H1 (cell line): ENCODE data around the gene SRM. TPM values are rescaled to one million over a fixed set of nuclear protein-coding genes. Genes with fewer than 3 reads are reported as not detected.

Experiments used
- CTBP2 ChIP-seq: IDR thresholded peaks from 2 replicates; pipeline ENCODE4 v1.7.0; 2011; ENCODE audit warnings: borderline replicate concordance, mild to moderate bottlenecking, moderate library complexity, mixed read lengths, low read length; ENCODE audit not compliant: insufficient read depth, insufficient read length
- EGR1 ChIP-seq: IDR thresholded peaks from 2 replicates; pipeline ENCODE4 v1.6.1; 2011; ENCODE audit warnings: low read depth, low read length, borderline replicate concordance
- EZH2 ChIP-seq: fragments of 200-600 bp; sonication (generic); IDR thresholded peaks from 2 replicates; pipeline ENCODE4 v1.7.1; 2012; ENCODE audit warnings: low read depth, mild to moderate bottlenecking, moderate library complexity, low read length, inconsistent platforms; ENCODE audit not compliant: severe bottlenecking
- KDM1A ChIP-seq: fragments of 200-600, 300-600 bp; sonication (generic); IDR thresholded peaks from 2 replicates; pipeline ENCODE4 v1.7.1; 2016; ENCODE audit warnings: mild to moderate bottlenecking, low read length, borderline replicate concordance
- KDM4A ChIP-seq: IDR thresholded peaks from one replicate; pipeline ENCODE4 v1.7.1; 2012; ENCODE audit warnings: low read depth, mild to moderate bottlenecking, moderate library complexity, low read length, inconsistent platforms; ENCODE audit not compliant: severe bottlenecking
- PHF8 ChIP-seq: fragments of 200-600 bp; sonication (generic); conservative IDR thresholded peaks from 2 replicates; pipeline ENCODE4 v1.7.1; 2012; ENCODE audit warnings: low read depth, mild to moderate bottlenecking, inconsistent platforms, low read length, moderate library complexity
- RBBP5 ChIP-seq: IDR thresholded peaks from 2 replicates; pipeline ENCODE4 v1.7.1; 2012; ENCODE audit warnings: low read depth, mild to moderate bottlenecking, inconsistent platforms, low read length, moderate library complexity, borderline replicate concordance
- RFX5 ChIP-seq: IDR thresholded peaks from 2 replicates; pipeline ENCODE4 v1.6.1; 2011; ENCODE audit warnings: low read depth, low read length, improper control_type of control experiment, borderline replicate concordance
- RNF2 ChIP-seq: fragments of 200-900, 300-1000 bp; sonication (generic); IDR thresholded peaks from 2 replicates; pipeline ENCODE4 v1.7.1; 2016; ENCODE audit warnings: borderline replicate concordance, low read depth, mild to moderate bottlenecking, antibody characterized with exemption, low read length; ENCODE audit not compliant: poor library complexity, severe bottlenecking; ENCODE audit errors: missing control alignments
- RXRA ChIP-seq: IDR thresholded peaks from 2 replicates; pipeline ENCODE4 v1.6.1; 2011; ENCODE audit warnings: low read depth, mild to moderate bottlenecking, low read length, moderate library complexity; ENCODE audit not compliant: insufficient read depth
- SIRT6 ChIP-seq: IDR thresholded peaks from one replicate; pipeline ENCODE4 v1.7.1; 2012; ENCODE audit warnings: low read length, inconsistent platforms
- SIX5 ChIP-seq: IDR thresholded peaks from 2 replicates; pipeline ENCODE4 v1.6.1; 2011; ENCODE audit warnings: mild to moderate bottlenecking, low read depth, low read length
- SP1 ChIP-seq: IDR thresholded peaks from 2 replicates; pipeline ENCODE4 v1.6.1; 2011; ENCODE audit warnings: low read depth, low read length
- YY1 ChIP-seq: IDR thresholded peaks from 2 replicates; pipeline ENCODE4 v1.6.1; 2011; ENCODE audit warnings: low read depth, mild to moderate bottlenecking, low read length
- polyA plus RNA-seq, 7 experiments: library from polyadenylated mRNA; depleted of rRNA in 3 of 7; stranded (reverse) in 5 of 7; unstranded in 2 of 7; fragments of >200 nt in 5 of 7; fragments of 200-250 nt in 2 of 7; gene quantifications; 1 replicate in 5 of 7; 2 replicates in 1 of 7; 4 replicates in 1 of 7; pipeline versions ENCODE4 v1.2.1 to v1.2.3, GENCODE V29; 2011 to 2013; ENCODE audit warnings: missing spikeins in 2 of 7, mixed read lengths in 2 of 7
- total RNA-seq: library from RNA; stranded (reverse); fragmentation: NEBNext Ultra II Directional; extraction: Animal tissue kit (Norgen Biotek cat#: 25700); gene quantifications from 2 replicates; pipeline ENCODE4 v1.2.1, GENCODE V29; 2021
- TF ChIP-seq, protein P1 (sequence below): IDR thresholded peaks from 2 replicates; pipeline ENCODE4 v1.6.1; 2012; ENCODE audit warnings: inconsistent platforms
- TF ChIP-seq, protein P2 (sequence below): IDR thresholded peaks from 2 replicates; pipeline ENCODE4 v1.6.1; 2011; ENCODE audit warnings: low read depth, mild to moderate bottlenecking, low read length; ENCODE audit not compliant: insufficient read depth
- TF ChIP-seq, protein P3 (sequence below): IDR thresholded peaks from 2 replicates; pipeline ENCODE4 v1.6.1; 2011; ENCODE audit warnings: low read length, improper control_type of control experiment

The SRM gene
- total and polyA plus RNA-seq, 2 of the 8 experiments (the other 6 are each of a cell fraction or from before 2014, with no cell fraction given): 110 to 208 TPM

DNA sequence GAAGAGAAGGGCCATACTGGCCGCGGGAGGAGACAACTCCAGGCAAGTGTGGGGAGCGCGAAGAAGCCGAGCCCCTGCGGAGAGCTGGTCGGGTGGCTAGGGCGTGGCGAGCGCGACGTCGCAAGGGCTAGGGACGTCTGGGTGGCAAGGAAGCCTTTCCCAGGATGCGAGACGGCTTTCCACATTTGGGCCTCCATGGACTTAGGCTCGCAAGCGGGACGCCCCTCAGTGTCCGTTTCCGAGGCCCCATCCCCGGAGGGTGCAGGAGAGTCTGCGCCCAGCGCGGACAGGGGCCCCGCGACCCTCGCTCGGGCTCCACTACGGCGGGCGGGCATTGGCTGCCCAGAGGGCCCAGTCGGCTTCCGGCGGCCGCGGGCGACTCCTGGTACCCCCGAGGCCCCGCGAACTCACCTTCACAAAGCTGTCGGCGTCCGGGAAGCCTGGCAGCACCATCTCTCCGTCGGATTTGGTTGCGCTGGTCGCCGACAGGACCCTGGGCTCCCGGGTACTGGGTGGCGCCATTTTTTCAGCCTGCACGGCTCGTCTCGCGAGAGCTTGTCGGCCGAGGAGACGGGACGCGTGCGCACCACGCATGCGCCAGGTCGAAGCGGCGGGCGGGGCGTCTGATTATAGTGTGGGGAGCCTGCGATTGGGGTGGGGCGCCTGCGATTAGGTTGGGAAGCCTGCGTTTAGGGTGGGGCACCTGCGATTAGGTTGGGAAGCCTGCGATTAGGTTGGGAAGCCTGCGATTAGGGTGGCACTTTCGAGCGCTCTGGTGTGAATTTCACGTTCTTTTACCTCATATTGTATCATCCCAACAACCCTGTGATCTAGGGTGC, 39.7 kb upstream of the SRM start, which contains the start of gene EXOSC10 (continued):
- TF ChIP-seq RXRA (no peak), KDM4A (peak; percentile 87), PHF8 (peak; percentile 94), RNF2 (no peak), EGR1 (no peak), SIX5 (no peak), EZH2 (no peak), YY1 (peak; percentile 97), KDM1A (no peak), SP1 (no peak), CTBP2 (no peak), RFX5 (no peak), RBBP5 (peak; percentile 90), SIRT6 (no peak)
- TF ChIP-seq, protein P1, sequence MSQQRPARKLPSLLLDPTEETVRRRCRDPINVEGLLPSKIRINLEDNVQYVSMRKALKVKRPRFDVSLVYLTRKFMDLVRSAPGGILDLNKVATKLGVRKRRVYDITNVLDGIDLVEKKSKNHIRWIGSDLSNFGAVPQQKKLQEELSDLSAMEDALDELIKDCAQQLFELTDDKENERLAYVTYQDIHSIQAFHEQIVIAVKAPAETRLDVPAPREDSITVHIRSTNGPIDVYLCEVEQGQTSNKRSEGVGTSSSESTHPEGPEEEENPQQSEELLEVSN: peak; percentile 22; the same call in 1 of the 2 replicates
- TF ChIP-seq, protein P2, sequence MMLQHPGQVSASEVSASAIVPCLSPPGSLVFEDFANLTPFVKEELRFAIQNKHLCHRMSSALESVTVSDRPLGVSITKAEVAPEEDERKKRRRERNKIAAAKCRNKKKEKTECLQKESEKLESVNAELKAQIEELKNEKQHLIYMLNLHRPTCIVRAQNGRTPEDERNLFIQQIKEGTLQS: no peak
- TF ChIP-seq, protein P3, sequence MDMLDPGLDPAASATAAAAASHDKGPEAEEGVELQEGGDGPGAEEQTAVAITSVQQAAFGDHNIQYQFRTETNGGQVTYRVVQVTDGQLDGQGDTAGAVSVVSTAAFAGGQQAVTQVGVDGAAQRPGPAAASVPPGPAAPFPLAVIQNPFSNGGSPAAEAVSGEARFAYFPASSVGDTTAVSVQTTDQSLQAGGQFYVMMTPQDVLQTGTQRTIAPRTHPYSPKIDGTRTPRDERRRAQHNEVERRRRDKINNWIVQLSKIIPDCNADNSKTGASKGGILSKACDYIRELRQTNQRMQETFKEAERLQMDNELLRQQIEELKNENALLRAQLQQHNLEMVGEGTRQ: no peak
